Jurkat, Clone E6-1 (cell line): ENCODE data around the gene GPSM3.
"Not testable (repeated sequence)": the region's sequence is repeated elsewhere in the genome, so short reads cannot be mapped to it uniquely, and the experiment has no call there.

Source experiments
- DNase-seq: peaks from one replicate; pipeline ENCODE4 v3.0.0-alpha.2; 2011; ENCODE audit warnings: low read depth, low spot score
- H3K4me3 ChIP-seq: 2 replicates; pipeline ENCODE4 v1.5.1; 2011; ENCODE audit warnings: mild to moderate bottlenecking, low read length, control low read depth, moderate library complexity

GPSM3 gene

DNA sequence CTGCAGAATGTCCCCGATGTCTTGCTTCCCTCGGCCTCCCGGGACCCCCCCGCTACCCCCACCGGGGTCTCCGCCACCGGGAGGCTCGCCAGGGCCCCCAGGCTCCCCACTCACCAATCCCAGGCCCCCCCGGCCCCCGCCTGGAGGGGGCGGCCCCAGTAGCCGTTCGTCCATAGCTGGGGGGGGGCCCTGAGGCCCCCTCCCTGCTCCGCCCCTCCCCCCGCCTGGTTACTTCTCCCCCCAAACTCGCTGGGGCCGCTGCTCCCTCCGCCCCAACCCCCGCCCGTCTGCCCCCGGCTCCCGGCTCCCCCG, 2.7 kb downstream of the GPSM3 start:
- peak overlapping the region; percentile 64 for H3K4me3 ChIP-seq
- no peak for DNase-seq

DNA sequence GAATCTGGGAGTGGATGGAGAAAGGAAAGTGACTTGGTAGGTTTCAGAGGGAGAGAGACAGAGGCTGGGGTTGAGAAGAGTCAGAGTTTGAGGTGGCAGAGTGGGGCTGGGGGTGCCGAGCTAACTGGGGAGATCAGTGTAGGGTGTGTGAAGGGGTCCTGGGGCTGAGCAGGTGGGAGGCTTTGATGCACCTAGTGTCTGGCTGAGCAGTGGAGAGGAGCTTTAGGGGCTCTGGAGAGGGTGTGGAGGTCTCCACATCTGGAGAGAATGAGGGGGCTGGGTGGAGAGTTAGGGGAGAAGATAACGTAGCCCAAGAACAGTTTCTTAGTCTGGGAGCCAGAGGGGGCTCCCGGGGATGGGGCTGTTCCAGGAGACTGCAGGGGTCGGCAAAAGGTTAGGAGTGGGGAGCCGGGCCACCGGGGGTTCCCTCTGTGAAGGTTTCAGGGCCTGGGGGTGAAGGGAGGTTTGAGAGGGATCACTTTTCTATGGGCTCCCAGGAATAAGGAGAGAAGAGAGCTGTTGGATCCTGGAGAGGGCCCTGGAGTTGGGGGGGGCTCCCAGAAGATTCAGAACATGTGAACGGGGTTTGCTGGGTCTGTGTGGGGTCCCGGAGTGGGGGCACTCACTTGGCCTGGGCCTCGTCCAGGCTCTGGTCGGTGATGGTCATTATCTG, 3.2 kb downstream of the GPSM3 start:
- DNase-seq = no peak

DNA sequence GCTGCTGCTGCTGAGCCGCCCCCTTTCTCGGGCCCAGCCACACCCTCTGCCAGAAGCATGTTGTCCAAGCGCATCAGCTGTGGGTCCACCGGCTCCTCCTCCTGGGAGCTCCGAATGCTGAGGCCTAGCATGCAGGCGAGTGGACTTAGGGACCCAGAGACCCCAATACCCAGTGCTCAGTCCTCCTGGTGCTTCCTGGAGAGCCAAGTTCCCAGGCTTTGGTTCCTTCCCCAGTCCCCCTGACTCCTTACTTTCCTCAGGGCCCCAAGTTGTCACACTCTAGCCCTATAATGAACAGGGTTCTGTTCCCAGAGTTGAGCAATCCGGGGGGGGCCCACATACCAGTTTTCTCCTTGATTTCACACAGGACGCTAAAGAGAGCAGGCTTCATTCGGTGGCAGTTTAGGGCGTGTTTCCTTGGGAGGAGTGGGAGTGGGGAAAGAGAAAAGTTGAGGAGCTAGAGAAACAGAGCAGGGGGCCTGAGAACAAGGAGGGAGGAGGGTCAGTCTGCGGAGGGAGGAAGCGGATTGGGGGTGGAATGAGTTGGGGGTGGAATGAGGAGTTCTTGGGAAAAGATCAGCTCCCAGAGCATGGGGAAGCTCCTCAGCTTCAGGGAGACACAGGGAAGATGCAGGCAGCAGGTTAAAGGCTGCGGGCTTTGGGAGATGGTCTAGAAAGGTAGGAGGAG, 3.9 kb downstream of the GPSM3 start:
- H3K4me3 ChIP-seq = peak overlapping the region; percentile 64
- DNase-seq = no peak

More for the DNA sequence above, 3.2 kb downstream of the GPSM3 start:
- peak overlapping the region; percentile 64 for H3K4me3 ChIP-seq

DNA sequence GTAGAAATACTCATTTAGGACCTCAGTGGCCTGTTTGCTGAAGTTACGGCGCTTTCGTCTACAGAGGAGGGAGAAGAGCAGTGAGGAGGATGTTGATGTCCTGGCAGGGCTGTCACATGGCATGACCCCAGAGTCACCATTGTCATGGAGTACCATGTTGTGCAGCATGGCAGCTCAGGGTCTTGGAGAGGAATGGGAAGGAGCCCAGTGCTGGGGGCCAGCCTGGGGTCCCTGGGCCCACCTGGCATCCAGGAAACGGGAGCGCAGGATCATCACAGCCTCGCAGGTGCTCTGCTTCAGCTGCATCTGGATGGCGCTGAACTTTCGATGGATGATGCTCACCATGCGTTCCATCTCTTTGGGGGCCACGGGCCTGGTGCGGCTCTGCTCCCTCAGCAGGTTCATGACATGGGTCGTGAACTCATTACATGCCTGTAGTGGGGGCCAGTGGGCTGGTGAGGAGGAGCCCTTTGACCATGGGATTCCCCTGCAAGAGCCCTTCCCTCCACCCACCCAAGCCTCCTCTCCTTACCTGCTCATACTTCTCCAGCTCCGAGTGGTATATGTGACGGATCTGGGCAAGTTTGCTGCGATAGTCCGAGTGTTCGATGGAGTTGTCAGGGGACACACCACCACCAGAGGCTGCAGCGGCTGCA, 4.6 kb downstream of the GPSM3 start:
- H3K4me3 ChIP-seq, DNase-seq: not testable (repeated sequence)

DNA sequence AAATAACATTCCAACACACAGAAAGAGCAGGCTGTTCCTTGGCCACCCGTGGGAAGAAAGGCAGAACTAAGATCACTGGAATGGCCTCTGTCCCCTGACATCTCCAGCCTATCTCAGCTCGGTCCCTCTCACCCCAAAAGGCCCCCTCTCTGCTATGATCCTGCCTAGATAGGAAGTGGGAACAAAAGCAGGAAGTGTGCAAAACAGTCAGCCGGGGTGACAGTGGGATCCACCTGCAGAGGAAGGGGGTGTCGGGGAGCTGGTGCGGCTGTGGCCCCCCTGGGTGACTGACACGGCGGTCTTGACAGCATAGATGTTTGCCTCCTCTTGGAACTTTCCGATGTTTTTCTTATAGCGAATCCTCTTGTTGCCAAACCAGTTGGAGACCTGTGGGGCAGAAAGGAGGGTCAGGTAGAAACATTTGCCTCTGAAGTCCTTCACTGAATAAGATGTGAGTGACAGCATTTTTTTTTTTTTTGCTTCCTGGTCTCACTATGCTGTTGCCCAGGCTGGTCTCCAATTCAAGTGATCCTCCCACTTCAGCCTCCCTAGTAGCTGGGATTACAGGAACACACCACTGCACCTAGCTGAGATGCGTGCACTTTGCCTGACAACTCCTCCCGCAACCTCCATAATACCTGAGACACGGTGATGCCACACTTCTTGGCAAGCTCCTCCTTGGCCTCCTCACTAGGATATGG, 5.3 kb downstream of the GPSM3 start:
- no peak for DNase-seq
- no peak overlapping the region for H3K4me3 ChIP-seq

DNA sequence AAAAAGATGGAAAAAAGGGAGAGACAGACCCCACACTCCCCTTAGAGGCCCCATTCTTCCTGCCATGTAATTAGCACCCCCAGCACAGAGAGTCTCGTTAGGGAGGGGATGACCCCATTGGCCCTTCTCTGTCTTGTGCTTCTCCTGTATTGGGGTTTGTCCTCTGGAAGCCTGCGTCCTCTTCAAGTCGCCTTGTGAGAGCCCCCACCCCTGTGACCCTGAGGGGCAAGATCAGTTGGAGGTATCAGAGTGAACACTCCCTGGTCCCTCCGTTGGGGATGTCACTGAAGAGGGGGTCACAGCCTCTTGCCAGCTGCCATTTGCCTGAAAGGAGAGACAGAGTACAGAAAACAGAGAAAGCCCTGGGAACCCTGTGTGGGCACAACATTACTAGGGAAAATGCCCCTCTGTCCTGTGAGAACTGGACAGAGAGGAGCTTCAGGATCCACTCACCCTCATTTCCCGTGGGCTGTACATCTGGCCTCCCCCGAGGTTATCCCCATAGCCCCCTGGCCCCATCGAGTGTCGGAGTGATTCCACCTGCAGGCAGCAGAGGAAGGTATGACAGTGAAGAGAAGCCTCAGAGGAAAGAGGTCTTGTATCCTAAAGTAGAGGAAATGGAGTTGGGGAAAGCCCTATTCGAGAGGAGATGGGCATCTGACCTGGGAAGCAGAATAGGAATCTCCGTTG, 6.1 kb downstream of the GPSM3 start:
- DNase-seq, H3K4me3 ChIP-seq: not testable (repeated sequence)

DNA sequence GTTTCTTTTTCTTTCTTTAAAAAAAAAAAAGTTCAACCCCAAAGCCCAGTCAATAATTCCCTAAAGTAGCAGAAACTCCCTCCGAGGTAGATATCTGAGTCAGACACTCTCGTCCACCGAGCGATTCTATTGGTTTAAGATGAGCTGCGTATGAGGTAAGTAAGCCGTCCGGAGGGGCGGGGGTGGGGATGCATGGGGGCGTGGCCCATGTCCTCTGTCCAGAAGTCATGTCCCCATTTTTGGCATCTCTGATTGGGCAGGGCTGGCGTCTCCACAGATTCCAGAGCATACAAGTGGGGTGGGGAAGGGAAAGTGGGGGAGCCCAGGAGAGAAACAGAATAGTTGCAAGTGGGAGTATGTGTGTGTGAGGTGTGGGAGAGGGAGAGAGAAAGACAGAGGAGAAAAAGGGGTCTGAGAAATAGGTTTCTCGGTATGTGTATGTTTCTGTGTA, 6.7 kb downstream of the GPSM3 start:
- DNase-seq = not testable (repeated sequence)

DNA sequence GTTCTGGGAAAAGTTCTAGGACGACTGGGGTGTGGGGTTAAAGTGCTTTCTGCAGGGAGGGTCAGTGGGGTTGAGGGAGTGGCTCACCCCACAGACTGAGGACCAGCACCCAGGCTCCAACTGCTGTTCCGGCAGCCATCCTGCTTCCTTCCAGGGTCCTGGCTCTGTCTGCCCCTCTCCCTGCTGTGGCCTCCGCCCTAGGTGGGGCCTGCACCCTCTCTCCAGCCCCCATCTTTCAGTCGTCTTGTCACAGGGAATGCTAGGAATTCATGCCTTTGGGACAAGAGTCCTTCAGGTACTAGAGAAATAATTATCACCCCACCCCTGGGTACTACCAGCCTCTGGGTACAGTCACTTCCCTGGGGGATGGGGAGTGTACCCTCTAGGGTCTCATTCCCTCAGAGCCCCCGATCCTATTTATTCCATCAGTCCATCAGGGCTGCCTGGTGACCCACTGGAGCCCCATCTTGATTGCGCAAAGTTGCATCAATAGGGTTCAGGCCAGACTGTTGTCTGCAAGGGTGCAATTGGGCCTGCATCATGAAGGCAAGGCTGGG, 8.3 kb downstream of the GPSM3 start, which contains the start of gene AGER:
AGER (minus strand) TSS at position 170 of the 557 bp plus-strand sequence; CDS start at position 139, 31 bp downstream.
- no peak within 1 kb of the TSS for H3K4me3 ChIP-seq
- no peak for DNase-seq

More for the DNA sequence above, 6.7 kb downstream of the GPSM3 start:
- H3K4me3 ChIP-seq = not testable (repeated sequence)

DNA sequence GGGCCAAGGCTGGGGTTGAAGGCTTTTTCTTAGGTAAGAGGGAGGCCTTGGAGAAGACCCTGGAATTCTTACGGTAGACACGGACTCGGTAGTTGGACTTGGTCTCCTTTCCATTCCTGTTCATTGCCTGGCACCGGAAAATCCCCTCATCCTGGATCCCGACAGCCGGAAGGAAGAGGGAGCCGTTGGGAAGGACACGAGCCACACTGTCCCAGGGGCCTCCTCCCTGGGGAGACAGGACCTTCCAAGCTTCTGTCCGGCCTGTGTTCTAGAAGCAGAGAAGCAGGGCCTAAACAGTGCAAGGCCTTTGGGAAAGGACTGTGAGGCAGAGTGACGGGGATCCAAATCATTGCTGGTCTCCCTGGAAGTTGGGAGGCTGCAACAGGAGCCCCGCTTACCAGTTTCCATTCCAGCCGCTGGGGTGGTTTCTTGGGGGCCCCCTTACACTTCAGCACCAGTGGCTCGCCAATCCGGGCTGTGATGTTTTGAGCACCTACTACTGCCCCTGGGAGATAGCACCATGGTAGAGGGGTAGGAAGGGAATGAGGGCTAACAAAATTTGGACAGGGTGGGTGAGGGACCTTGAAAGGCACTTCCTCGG, 8.9 kb downstream of the GPSM3 start:
- no peak overlapping the region for H3K4me3 ChIP-seq
- DNase-seq = no peak

DNA sequence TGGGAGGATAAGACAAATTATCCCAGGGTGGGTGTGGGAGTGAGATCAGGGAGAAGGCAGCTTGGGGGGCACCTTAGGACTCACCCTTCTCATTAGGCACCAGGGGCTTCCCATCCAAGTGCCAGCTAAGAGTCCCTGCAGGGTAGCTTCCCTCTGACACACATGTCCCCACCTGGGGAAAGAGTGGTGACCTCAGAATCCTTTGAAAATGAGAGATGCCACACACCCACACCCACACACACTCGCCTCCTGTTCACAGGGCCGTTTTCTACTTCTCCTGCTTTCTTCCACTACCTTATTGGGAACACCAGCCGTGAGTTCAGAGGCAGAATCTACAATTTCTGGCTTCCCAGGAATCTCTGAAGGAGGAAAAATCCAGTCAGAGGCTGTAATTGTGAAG, 9.4 kb downstream of the GPSM3 start:
- no peak overlapping the region for H3K4me3 ChIP-seq
- DNase-seq = no peak

DNA sequence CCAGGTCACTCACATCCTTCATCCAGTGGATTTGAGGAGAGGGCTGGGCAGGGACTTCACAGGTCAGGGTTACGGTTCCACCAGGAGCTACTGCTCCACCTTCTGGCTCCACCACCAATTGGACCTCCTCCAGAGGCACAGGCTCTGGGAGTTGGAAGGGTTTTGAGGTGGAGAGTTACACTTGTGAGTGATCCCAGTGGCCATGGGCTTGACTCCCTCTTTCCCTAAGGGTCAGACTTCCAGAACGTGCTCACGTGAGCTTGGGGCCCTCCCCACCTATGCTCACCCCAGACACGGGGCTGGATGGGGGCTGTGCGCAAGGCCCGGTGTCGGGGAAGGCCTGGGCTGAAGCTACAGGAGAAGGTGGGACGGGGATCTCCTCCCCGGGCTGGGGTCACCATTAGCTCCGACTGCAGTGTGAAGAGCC, 9.9 kb downstream of the GPSM3 start:
- no peak overlapping the region for H3K4me3 ChIP-seq
- DNase-seq = no peak

DNA sequence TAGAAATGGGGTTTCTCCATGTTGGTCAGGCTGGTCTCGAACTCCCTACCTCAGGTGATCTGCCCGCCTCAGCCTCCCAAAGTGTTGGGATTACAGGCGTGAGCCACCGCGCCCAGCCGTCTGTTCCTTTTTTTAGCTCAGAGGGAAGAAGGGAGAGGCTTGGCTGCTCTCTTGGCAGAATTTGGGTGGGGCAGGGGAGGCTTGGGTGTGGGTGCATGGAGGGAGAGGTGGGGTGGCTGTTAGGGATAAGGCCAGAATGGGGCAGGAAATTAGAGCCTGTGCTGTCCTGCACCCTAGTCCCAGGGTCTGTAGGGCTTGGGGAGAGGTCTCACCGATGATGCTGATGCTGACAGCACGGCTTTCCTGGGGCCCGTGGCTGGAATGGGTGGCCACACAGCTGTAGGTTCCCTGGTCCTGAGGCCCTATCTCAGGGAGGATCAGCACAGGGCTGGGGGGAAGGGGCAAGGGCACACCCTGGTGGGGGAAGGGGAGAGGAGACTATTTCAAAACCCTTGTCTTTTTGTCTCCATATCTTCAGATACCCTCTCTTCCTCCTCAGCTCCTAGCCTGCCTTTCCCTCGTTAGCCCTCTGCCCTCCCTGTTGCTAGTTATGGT, 10.4 kb downstream of the GPSM3 start:
- no peak overlapping the region for H3K4me3 ChIP-seq
- no peak for DNase-seq

DNA sequence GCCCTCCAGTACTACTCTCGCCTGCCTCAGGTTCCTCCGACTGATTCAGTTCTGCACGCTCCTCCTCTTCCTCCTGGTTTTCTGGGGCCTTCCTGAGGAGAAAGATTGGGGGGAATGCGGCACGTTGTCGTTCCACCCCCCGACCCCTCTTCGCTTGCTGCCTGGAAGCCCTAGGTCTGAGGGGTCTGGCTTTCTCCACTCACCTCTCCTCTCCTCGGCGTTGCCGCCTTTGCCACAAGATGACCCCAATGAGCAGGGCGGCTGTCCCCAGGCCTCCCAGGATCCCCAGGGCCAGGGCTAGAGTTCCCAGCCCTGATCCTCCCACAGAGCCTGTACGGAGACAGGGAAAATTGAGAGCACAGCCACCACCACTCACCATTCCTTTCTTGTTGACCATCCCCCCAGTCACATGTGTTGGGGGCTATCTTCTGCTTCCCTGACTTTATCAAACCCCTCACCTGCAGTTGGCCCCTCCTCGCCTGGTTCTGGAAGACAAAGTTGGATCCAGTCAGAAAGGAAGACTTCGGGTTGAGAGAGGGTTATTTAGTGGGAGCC, 11.2 kb downstream of the GPSM3 start:
- H3K4me3 ChIP-seq = no peak overlapping the region
- DNase-seq = no peak

DNA sequence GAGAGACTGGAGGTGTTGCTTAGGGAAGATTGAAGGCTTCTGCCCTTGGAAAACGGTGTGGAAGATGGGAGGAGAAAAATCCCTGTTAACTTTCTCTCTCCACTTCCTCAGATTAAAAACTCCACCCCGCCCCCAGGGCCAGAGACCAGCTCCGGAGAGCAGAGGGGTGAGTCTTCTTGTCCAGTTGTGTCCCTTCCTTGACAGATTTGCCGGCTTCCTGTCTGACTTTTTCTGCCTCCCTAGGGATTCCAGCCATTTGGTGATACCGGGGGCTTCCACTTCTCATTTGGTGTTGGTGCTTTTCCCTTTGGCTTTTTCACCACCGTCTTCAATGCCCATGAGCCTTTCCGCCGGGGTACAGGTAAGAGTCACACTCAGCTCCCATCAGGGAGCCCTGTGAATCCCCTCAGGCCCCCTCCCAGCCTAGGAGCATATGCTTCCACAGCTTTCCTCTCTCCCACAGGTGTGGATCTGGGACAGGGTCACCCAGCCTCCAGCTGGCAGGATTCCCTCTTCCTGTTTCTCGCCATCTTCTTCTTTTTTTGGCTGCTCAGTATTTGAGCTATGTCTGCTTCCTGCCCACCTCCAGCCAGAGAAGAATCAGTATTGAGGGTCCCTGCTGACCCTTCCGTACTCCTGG, 12.6 kb downstream of the GPSM3 start:
- no peak overlapping the region for H3K4me3 ChIP-seq
- no peak for DNase-seq

DNA sequence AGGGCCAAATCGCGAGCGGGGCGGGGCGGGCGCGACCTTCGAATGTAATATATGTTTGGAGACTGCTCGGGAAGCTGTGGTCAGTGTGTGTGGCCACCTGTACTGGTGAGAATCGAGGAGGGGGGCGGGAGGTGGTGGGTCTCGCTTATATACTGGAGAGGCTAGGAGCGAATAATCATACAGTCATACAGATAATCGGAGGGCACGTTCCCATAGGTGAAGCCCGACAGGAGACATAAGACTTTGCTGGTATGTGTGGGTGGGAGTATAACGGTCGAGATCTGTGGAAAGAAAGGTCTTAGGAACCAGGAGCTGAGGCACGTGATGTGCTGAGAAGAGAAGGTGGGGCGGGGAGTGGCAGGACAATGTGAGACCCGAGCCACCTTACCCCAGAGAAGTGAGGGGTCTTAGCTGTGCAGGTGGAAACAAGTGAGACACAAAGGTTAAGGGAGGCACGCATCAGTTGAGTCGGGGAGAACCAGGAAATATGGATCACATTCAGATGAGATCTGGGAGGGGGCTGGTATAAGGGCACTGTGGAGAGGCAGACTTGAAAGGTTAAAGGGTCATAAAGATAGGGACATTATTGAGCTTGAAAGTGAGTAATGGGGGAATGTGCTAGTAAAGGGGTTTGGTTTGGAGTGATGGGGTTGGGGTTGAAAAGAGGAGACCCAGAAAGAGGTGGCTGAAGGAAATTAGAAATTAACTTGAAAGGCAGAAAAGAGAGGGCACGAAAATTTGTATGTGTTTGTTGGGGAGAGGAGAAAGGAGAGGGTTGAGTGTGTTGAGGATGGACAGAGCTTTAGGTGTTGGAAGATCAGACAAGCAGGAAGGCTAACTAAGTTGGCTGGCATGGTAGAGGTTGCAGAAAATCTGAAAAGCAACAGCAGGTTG, 13.6 kb downstream of the GPSM3 start:
- peak overlapping the region; percentile 96 for H3K4me3 ChIP-seq
- no peak for DNase-seq

DNA sequence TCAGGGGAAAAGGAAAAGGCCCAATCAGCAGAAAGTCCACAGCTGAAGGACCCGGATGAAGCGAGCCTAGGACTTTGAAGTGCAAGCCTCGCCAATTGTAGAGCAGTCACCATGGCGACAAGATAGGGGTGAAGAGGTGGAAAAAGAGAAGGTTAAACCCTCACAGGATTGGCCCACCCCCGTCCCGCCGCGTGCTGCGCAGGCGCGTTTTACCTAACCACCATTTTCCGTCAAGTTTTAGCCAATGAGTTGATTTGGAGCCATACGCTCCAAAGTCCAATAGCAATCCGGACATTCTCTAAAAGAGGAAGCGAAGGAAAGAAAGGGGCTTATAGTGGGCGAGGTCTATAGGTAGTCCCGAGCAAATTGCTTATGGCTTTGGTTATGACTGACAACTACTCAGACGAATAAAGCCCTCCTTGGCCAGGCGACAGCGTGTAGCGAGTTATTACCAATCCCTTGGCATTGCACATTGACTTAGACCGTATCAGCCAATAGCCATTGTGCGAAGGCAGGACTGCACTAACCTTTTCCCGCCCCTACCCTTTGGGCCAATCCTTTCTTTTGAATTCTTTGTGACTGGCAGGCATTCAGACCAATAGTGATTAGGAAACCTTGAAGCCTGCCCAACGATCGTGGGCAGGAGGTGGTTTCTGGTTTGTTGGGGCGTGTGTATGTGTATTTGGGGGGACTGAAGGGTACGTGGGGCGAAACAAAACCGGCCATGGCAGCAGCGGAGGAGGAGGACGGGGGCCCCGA, 14.5 kb downstream of the GPSM3 start, which contains the start of gene RNF5:
RNF5 (plus strand) TSS at position 618 of the 759 bp plus-strand sequence; CDS start at position 725, 107 bp downstream.
- peak within 1 kb of the TSS; percentile 96 for H3K4me3 ChIP-seq
- DNase-seq = peak; percentile 100
